Ovary (tissue), 3 donors: ENCODE measurements around the gene MARCHF3.

Experiments
- CTCF ChIP-seq, 3 donors: fragments of 450-650 bp in 2 of 3; fragments of 200-600 bp in 1 of 3; IDR thresholded peaks; one replicate each; pipeline versions ENCODE4 v1.5.1 to v1.8.0; 2016 to 2022; ENCODE audit warnings: antibody characterized with exemption in 3 of 3, mild to moderate bottlenecking in 1 of 3
- EP300 ChIP-seq: sonication (generic); formaldehyde crosslinking; IDR thresholded peaks from one replicate; pipeline ENCODE4 v1.6.1; 2017; ENCODE audit warnings: antibody characterized with exemption
- POLR2A ChIP-seq: fragments of 450-650 bp; IDR thresholded peaks from one replicate; pipeline ENCODE4 v1.6.1; 2017; ENCODE audit warnings: antibody characterized with exemption, mild to moderate bottlenecking, moderate library complexity
- donor health status: DM: no; HTN: no; CAD: no.

- TF ChIP-seq CTCF (IDR thresholded peaks at IDR 0.05) (no peak), POLR2A (no peak), EP300 (no peak)
These were observed 114.9 kb downstream of the MARCHF3 start for GRCh38 chr5:126915496-126915895.
